WTC11 (cell line): Measurements from ENCODE around the gene NEK10. TPM values are rescaled to one million over a fixed set of nuclear protein-coding genes. Genes with fewer than 3 reads are reported as not detected.

Source experiments
- ATAC-seq: fragments of 200-7000 bp; cut with Tn5 transposase; 2 replicates; pipeline ENCODE4 v1.10.0; 2021; ENCODE audit warnings: mild to moderate bottlenecking, moderate library complexity
- CTCF ChIA-PET: fragments of 300-600 bp; sonication (Branson Sonifier 250); formaldehyde crosslinking; loops from one replicate; lab custom pipeline; 2021; ENCODE audit warnings: antibody characterized with exemption; lab: Charles Lee
- POLR2A ChIA-PET: fragments of 350-600 bp; sonication (Branson Sonifier 250); formaldehyde crosslinking; loops from one replicate; lab custom pipeline; 2021; ENCODE audit warnings: antibody characterized with exemption; lab: Charles Lee
- DNase-seq: peaks from one replicate; pipeline ENCODE4 v3.0.0; 2021; ENCODE audit warnings: low spot score
- H3K27ac Mint-ChIP-seq: 2 replicates; pipeline ENCODE4 v1.8.0; 2021; ENCODE audit warnings: mixed read lengths
- H3K27me3 Mint-ChIP-seq: 2 replicates; pipeline ENCODE4 v1.8.0; 2021; ENCODE audit warnings: low read depth, mild to moderate bottlenecking, moderate library complexity, mixed read lengths
- H3K36me3 Mint-ChIP-seq: 2 replicates; pipeline ENCODE4 v1.8.0; 2021; ENCODE audit warnings: mixed read lengths
- H3K4me1 Mint-ChIP-seq: 2 replicates; pipeline ENCODE4 v1.8.0; 2022; ENCODE audit warnings: mixed read lengths
- H3K4me3 Mint-ChIP-seq: 2 replicates; pipeline ENCODE4 v1.8.0; 2021; ENCODE audit warnings: mild to moderate bottlenecking, moderate library complexity, mixed read lengths
- H3K9me3 Mint-ChIP-seq: 2 replicates; pipeline ENCODE4 v1.8.0; 2021; ENCODE audit warnings: mixed read lengths
- CDX4 ChIP-seq: fragments of 250-450 bp; sonication (Bioruptor Pico); IDR thresholded peaks from 2 replicates; pipeline ENCODE4 v1.9.0; 2021; ENCODE audit warnings: moderate library complexity, mild to moderate bottlenecking, inconsistent platforms, borderline replicate concordance
- E2F1 ChIP-seq: sonication (generic); formaldehyde crosslinking; IDR thresholded peaks from 2 replicates; pipeline ENCODE4 v1.8.0; 2022; ENCODE audit warnings: mild to moderate bottlenecking, missing genetic modification reagents
- FOXJ3 ChIP-seq: sonication (generic); formaldehyde crosslinking; IDR thresholded peaks from 2 replicates; pipeline ENCODE4 v1.9.0; 2021; ENCODE audit warnings: missing genetic modification reagents, mild to moderate bottlenecking, borderline replicate concordance
- FOXP4 ChIP-seq: sonication (generic); formaldehyde crosslinking; IDR thresholded peaks from 2 replicates; pipeline ENCODE4 v1.8.0; 2022; ENCODE audit warnings: mild to moderate bottlenecking, missing genetic modification reagents
- GTF2I ChIP-seq: fragments of 250-450 bp; sonication (Bioruptor Pico); conservative IDR thresholded peaks from 2 replicates; pipeline ENCODE4 v1.4.0; 2021; ENCODE audit warnings: mild to moderate bottlenecking
- JUN ChIP-seq: sonication (generic); formaldehyde crosslinking; IDR thresholded peaks from 2 replicates; pipeline ENCODE4 v1.8.0; 2023; ENCODE audit warnings: mild to moderate bottlenecking, missing genetic modification reagents
- MLX ChIP-seq: sonication (generic); formaldehyde crosslinking; IDR thresholded peaks from 2 replicates; pipeline ENCODE4 v1.8.1; 2023; ENCODE audit warnings: mild to moderate bottlenecking, missing genetic modification reagents, moderate library complexity
- MXD4 ChIP-seq: fragments of 250-450 bp; sonication (Bioruptor Pico); IDR thresholded peaks from 2 replicates; pipeline ENCODE4 v1.8.0; 2021; ENCODE audit warnings: mild to moderate bottlenecking, moderate library complexity, borderline replicate concordance
- MYBL2 ChIP-seq: sonication (generic); formaldehyde crosslinking; IDR thresholded peaks from 2 replicates; pipeline ENCODE4 v1.8.1; 2023; ENCODE audit warnings: mild to moderate bottlenecking, moderate library complexity, missing genetic modification reagents
- NFATC4 ChIP-seq: fragments of 250-450 bp; sonication (Bioruptor Pico); IDR thresholded peaks from 2 replicates; pipeline ENCODE4 v1.9.0; 2021; ENCODE audit warnings: mild to moderate bottlenecking
- NR2C2 ChIP-seq: sonication (generic); formaldehyde crosslinking; IDR thresholded peaks from 2 replicates; pipeline ENCODE4 v1.8.0; 2022; ENCODE audit warnings: mild to moderate bottlenecking, missing genetic modification reagents
- PRRX2 ChIP-seq: fragments of 250-450 bp; sonication (Bioruptor Pico); IDR thresholded peaks from 2 replicates; pipeline ENCODE4 v1.8.0; 2021; ENCODE audit warnings: mild to moderate bottlenecking
- RORB ChIP-seq: fragments of 250-450 bp; sonication (Bioruptor Pico); IDR thresholded peaks from 2 replicates; pipeline ENCODE4 v1.9.0; 2021; ENCODE audit warnings: mild to moderate bottlenecking
- SMAD3 ChIP-seq: sonication (generic); formaldehyde crosslinking; IDR thresholded peaks from 2 replicates; pipeline ENCODE4 v1.8.0; 2022; ENCODE audit warnings: missing genetic modification reagents, mild to moderate bottlenecking, borderline replicate concordance
- SOX15 ChIP-seq: fragments of 250-450 bp; sonication (Bioruptor Pico); IDR thresholded peaks from 2 replicates; pipeline ENCODE4 v1.9.0; 2021; ENCODE audit warnings: mild to moderate bottlenecking
- TEAD4 ChIP-seq: sonication (generic); formaldehyde crosslinking; IDR thresholded peaks from 2 replicates; pipeline ENCODE4 v1.8.0; 2022; ENCODE audit warnings: mild to moderate bottlenecking, missing genetic modification reagents
- TP53 ChIP-seq: sonication (generic); formaldehyde crosslinking; IDR thresholded peaks from 2 replicates; pipeline ENCODE4 v1.8.1; 2023; ENCODE audit warnings: mild to moderate bottlenecking, missing genetic modification reagents
- USF1 ChIP-seq: sonication (generic); formaldehyde crosslinking; IDR thresholded peaks from 2 replicates; pipeline ENCODE4 v1.8.0; 2022; ENCODE audit warnings: mild to moderate bottlenecking, missing genetic modification reagents
- ZNF263 ChIP-seq: sonication (generic); formaldehyde crosslinking; IDR thresholded peaks from 2 replicates; pipeline ENCODE4 v1.8.1; 2022; ENCODE audit warnings: low read depth, mild to moderate bottlenecking, moderate library complexity, missing genetic modification reagents
- ZNF396 ChIP-seq: fragments of 250-450 bp; sonication (Bioruptor Pico); IDR thresholded peaks from 2 replicates; pipeline ENCODE4 v1.8.0; 2021; ENCODE audit warnings: mild to moderate bottlenecking, moderate library complexity, borderline replicate concordance
- ZNF671 ChIP-seq: fragments of 250-450 bp; sonication (Bioruptor Pico); IDR thresholded peaks from 2 replicates; pipeline ENCODE4 v1.8.0; 2021; ENCODE audit warnings: mild to moderate bottlenecking
- total RNA-seq: library from RNA; stranded (reverse); gene quantifications from 3 replicates; pipeline ENCODE4 v1.2.3, GENCODE V29; 2021
- TF ChIP-seq, protein P1 (sequence below): sonication (generic); formaldehyde crosslinking; IDR thresholded peaks from 2 replicates; pipeline ENCODE4 v1.8.1; 2022; ENCODE audit warnings: low read depth, missing genetic modification reagents, borderline replicate concordance
- TF ChIP-seq, protein P2 (sequence below): sonication (generic); formaldehyde crosslinking; IDR thresholded peaks from 2 replicates; pipeline ENCODE4 v1.8.0; 2023; ENCODE audit warnings: missing genetic modification reagents, mild to moderate bottlenecking, borderline replicate concordance
- TF ChIP-seq, protein P3 (sequence below): sonication (generic); formaldehyde crosslinking; IDR thresholded peaks from 2 replicates; pipeline ENCODE4 v1.8.0; 2023; ENCODE audit warnings: missing genetic modification reagents

The NEK10 gene
- total RNA-seq, 1 experiment from 2014 or later = 0.37 TPM

DNA sequence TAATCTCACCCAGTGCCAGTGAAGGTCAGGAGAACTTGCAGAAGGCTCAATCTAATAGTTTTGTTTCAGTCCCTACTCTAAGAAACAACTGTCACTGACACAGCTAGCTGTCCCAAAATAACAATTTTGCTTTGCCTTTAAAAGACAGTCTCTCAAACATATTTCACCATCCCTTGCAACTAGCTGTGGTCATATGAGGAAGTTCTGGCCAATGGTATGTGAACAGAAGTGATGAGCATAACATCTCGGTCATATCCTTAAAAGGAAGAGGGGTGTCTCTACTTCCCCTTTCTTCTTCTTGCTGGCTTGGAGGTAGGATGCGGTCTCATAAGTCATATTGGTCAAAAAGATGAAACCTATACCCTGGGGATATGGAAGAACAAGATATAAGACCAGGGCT, 198.1 kb downstream of the NEK10 start:
- Mint-ChIP-seq H3K27me3 (no peaks in the 10 kb centered on the region), H3K4me1 (no peaks in the 10 kb centered on the region), H3K4me3 (no peak overlapping the region), H3K36me3 (no peaks in the 10 kb centered on the region), H3K9me3 (no peaks in the 10 kb centered on the region), H3K27ac (no peak overlapping the region)
- DNase-seq (no peak), ATAC-seq (no peak)
- TF ChIP-seq NR2C2 (no peak), RORB (no peak), ZNF263 (CRISPR knock-in tag) (no peak), GTF2I (CRISPR knock-in tag) (no peak), FOXJ3 (CRISPR knock-in tag) (no peak), E2F1 (no peak), MXD4 (no peak), MYBL2 (CRISPR knock-in tag) (no peak), JUN (CRISPR knock-in tag) (no peak), USF1 (CRISPR knock-in tag) (no peak)
- POLR2A ChIA-PET = no interaction called here
- CTCF ChIA-PET = interaction anchor here (1.2 kb wide), 1 partner anchor 83 kb away, joined by 5 read pairs; no protein-coding TSS in a partner anchor

- ATAC-seq = no peak
These were observed 202.3 kb downstream of the NEK10 start for GRCh38 chr3:27166888-27167287.

More at GRCh38 chr3:27166888-27167287, 202.3 kb downstream of the NEK10 start:
- POLR2A ChIA-PET = no interaction called here
- TF ChIP-seq, protein P1, sequence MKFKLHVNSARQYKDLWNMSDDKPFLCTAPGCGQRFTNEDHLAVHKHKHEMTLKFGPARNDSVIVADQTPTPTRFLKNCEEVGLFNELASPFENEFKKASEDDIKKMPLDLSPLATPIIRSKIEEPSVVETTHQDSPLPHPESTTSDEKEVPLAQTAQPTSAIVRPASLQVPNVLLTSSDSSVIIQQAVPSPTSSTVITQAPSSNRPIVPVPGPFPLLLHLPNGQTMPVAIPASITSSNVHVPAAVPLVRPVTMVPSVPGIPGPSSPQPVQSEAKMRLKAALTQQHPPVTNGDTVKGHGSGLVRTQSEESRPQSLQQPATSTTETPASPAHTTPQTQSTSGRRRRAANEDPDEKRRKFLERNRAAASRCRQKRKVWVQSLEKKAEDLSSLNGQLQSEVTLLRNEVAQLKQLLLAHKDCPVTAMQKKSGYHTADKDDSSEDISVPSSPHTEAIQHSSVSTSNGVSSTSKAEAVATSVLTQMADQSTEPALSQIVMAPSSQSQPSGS = no peak
- TF ChIP-seq ZNF396 (CRISPR knock-in tag) = no peak
- no peak for TF ChIP-seq GTF2I (CRISPR knock-in tag)
- TF ChIP-seq FOXP4 = no peak
- TF ChIP-seq TEAD4 (CRISPR knock-in tag) = no peak
- TF ChIP-seq, protein P2, sequence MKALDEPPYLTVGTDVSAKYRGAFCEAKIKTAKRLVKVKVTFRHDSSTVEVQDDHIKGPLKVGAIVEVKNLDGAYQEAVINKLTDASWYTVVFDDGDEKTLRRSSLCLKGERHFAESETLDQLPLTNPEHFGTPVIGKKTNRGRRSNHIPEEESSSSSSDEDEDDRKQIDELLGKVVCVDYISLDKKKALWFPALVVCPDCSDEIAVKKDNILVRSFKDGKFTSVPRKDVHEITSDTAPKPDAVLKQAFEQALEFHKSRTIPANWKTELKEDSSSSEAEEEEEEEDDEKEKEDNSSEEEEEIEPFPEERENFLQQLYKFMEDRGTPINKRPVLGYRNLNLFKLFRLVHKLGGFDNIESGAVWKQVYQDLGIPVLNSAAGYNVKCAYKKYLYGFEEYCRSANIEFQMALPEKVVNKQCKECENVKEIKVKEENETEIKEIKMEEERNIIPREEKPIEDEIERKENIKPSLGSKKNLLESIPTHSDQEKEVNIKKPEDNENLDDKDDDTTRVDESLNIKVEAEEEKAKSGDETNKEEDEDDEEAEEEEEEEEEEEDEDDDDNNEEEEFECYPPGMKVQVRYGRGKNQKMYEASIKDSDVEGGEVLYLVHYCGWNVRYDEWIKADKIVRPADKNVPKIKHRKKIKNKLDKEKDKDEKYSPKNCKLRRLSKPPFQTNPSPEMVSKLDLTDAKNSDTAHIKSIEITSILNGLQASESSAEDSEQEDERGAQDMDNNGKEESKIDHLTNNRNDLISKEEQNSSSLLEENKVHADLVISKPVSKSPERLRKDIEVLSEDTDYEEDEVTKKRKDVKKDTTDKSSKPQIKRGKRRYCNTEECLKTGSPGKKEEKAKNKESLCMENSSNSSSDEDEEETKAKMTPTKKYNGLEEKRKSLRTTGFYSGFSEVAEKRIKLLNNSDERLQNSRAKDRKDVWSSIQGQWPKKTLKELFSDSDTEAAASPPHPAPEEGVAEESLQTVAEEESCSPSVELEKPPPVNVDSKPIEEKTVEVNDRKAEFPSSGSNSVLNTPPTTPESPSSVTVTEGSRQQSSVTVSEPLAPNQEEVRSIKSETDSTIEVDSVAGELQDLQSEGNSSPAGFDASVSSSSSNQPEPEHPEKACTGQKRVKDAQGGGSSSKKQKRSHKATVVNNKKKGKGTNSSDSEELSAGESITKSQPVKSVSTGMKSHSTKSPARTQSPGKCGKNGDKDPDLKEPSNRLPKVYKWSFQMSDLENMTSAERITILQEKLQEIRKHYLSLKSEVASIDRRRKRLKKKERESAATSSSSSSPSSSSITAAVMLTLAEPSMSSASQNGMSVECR (CRISPR knock-in tag) = no peak
- TF ChIP-seq TP53 (CRISPR knock-in tag) = no peak
- no peak for TF ChIP-seq SMAD3 (CRISPR knock-in tag)
- TF ChIP-seq, protein P3, sequence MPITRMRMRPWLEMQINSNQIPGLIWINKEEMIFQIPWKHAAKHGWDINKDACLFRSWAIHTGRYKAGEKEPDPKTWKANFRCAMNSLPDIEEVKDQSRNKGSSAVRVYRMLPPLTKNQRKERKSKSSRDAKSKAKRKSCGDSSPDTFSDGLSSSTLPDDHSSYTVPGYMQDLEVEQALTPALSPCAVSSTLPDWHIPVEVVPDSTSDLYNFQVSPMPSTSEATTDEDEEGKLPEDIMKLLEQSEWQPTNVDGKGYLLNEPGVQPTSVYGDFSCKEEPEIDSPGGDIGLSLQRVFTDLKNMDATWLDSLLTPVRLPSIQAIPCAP = no peak
- TF ChIP-seq SOX15 (CRISPR knock-in tag) = no peak
- TF ChIP-seq PRRX2 = no peak
- TF ChIP-seq MLX = no peak
- no peak for TF ChIP-seq CDX4 (CRISPR knock-in tag)
- no peak for TF ChIP-seq NFATC4 (CRISPR knock-in tag)
- TF ChIP-seq ZNF671 (CRISPR knock-in tag) = no peak
- Mint-ChIP-seq H3K27me3 (no peaks in the 10 kb centered on the region), H3K4me3 (no peak overlapping the region), H3K36me3 (no peaks in the 10 kb centered on the region), H3K4me1 (no peaks in the 10 kb centered on the region), H3K27ac (no peak overlapping the region), H3K9me3 (no peaks in the 10 kb centered on the region)
- DNase-seq = no peak
- CTCF ChIA-PET = interaction anchor here (1.0 kb wide), 1 partner anchor 62 kb away, joined by 3 read pairs; no protein-coding TSS in a partner anchor
